Measurements from ENCODE around the gene DYNC1LI2.

Gene DYNC1LI2

DNA sequence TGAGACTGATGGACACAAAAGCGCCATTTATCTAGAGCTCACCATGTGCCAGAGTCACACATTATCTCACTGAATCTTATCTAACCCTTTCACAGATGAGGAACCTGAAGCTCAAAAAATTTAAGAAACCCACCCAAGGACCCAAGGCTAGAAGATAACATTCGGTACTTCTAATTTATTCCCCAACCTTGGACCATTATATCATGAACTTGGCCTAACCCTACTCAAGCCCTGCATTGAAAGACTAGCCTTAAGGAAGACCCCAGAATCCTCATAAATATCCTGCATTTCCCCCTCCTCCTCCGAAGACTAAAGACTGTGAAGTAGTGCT, 548 bp upstream of the DYNC1LI2 start:
- no peak for DNase-seq (ENCODE audit: low read depth)
- TF ChIP-seq, protein P1, sequence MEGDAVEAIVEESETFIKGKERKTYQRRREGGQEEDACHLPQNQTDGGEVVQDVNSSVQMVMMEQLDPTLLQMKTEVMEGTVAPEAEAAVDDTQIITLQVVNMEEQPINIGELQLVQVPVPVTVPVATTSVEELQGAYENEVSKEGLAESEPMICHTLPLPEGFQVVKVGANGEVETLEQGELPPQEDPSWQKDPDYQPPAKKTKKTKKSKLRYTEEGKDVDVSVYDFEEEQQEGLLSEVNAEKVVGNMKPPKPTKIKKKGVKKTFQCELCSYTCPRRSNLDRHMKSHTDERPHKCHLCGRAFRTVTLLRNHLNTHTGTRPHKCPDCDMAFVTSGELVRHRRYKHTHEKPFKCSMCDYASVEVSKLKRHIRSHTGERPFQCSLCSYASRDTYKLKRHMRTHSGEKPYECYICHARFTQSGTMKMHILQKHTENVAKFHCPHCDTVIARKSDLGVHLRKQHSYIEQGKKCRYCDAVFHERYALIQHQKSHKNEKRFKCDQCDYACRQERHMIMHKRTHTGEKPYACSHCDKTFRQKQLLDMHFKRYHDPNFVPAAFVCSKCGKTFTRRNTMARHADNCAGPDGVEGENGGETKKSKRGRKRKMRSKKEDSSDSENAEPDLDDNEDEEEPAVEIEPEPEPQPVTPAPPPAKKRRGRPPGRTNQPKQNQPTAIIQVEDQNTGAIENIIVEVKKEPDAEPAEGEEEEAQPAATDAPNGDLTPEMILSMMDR (IDR thresholded peaks at IDR 0.05; ENCODE audit: insufficient read depth, low read depth, low read length, missing control alignments): no peak
- H3K4me3 ChIP-seq (ENCODE audit: low read depth, low read length): peak overlapping the region; percentile 26

DNA sequence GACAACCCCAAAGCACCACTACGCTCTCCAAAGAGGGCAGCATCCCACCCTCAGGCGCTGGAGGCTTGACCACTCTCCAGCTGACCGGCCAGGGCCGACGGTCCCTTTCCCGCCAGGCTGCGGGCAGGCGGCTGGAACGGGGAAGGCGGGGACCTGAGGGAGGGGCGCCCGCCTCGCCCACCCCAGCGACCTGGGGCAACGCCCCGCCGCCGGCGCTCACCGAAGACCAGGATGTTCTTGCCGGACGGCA, 431 bp downstream of the DYNC1LI2 start:
- peak; percentile 23 for DNase-seq (ENCODE audit: low read depth)
- peak overlapping the region; percentile 87 for H3K4me3 ChIP-seq (ENCODE audit: low read depth, low read length)
- TF ChIP-seq, protein P1 (IDR thresholded peaks at IDR 0.05; ENCODE audit: insufficient read depth, low read depth, low read length, missing control alignments): no peak

GRCh38 chr16:66750279-66751052, 943 bp downstream of the DYNC1LI2 start:
- peak overlapping the region; percentile 87 for H3K4me3 ChIP-seq (ENCODE audit: low read depth, low read length)
- TF ChIP-seq, protein P1 (IDR thresholded peaks at IDR 0.05; ENCODE audit: insufficient read depth, low read depth, low read length, missing control alignments): no peak
- DNase-seq (ENCODE audit: low read depth): peak; percentile 20

- TF ChIP-seq, protein P1 (IDR thresholded peaks at IDR 0.05; ENCODE audit: insufficient read depth, low read depth, low read length, missing control alignments): no peak
- H3K4me3 ChIP-seq (ENCODE audit: low read depth, low read length): no peak overlapping the region
- peak; percentile 63 for DNase-seq (ENCODE audit: low read depth)
These were observed 4.7 kb downstream of the DYNC1LI2 start for GRCh38 chr16:66746682-66747081.

GRCh38 chr16:66746048-66746447, 5.4 kb downstream of the DYNC1LI2 start:
- TF ChIP-seq, protein P1 (IDR thresholded peaks at IDR 0.05; ENCODE audit: insufficient read depth, low read depth, low read length, missing control alignments): no peak
- DNase-seq (ENCODE audit: low read depth): no peak
- H3K4me3 ChIP-seq (ENCODE audit: low read depth, low read length): no peak overlapping the region

- TF ChIP-seq, protein P1 (IDR thresholded peaks at IDR 0.05; ENCODE audit: insufficient read depth, low read depth, low read length, missing control alignments): no peak
- no peak for DNase-seq (ENCODE audit: low read depth)
- no peak overlapping the region for H3K4me3 ChIP-seq (ENCODE audit: low read depth, low read length)
These were observed 9.2 kb downstream of the DYNC1LI2 start for GRCh38 chr16:66741950-66742808.

All from GM12865 (cell line).